H1 (cell line): ENCODE data around the gene PRELID1. TPM values are rescaled to one million over a fixed set of nuclear protein-coding genes. Genes with fewer than 3 reads are reported as not detected.

ENCODE experiments used
- CTCF ChIA-PET: fragments of 300-600 bp; sonication (Branson Sonifier 250); formaldehyde crosslinking; loops from one replicate; lab custom pipeline; 2021; ENCODE audit not compliant: partially characterized antibody; lab: Charles Lee
- POLR2A ChIA-PET: fragments of 300-600 bp; sonication (Branson Sonifier 250); formaldehyde crosslinking; loops from one replicate; lab custom pipeline; 2021; ENCODE audit warnings: inconsistent platforms; ENCODE audit not compliant: partially characterized antibody; lab: Charles Lee
- DNase-seq, 2 experiments: peaks; one replicate each; pipeline versions ENCODE4 v3.0.0 to v3.0.0-alpha.2; 2010 to 2022; ENCODE audit warnings: low spot score in 2 of 2, low read depth in 1 of 2, mixed read lengths in 1 of 2
- FAIRE-seq: peaks from 2 replicates; lab custom pipeline; 2011; peaks lifted over from hg19 to GRCh38; lab: Jason Lieb, UNC
- H2AFZ ChIP-seq: 2 replicates; pipeline ENCODE4 v1.8.1; 2012; ENCODE audit warnings: low read length, inconsistent platforms
- H2AK5ac ChIP-seq: 2 replicates; pipeline ENCODE4 v1.6.1; 2013; ENCODE audit warnings: low read depth, low read length
- H2BK120ac ChIP-seq: replicated peaks from 2 replicates; pipeline ENCODE3; 2013; ENCODE audit warnings: low read depth, low read length, inconsistent platforms
- H2BK12ac ChIP-seq: 2 replicates; pipeline ENCODE4 v1.6.1; 2013; ENCODE audit warnings: low read depth, low read length
- H2BK15ac ChIP-seq: 2 replicates; pipeline ENCODE4 v1.6.1; 2013; ENCODE audit warnings: low read length
- H2BK20ac ChIP-seq: 2 replicates; pipeline ENCODE4 v1.6.1; 2013; ENCODE audit warnings: low read length
- H2BK5ac ChIP-seq: 2 replicates; pipeline ENCODE4 v1.6.1; 2013; ENCODE audit warnings: low read depth, low read length
- H3K14ac ChIP-seq: 2 replicates; pipeline ENCODE4 v1.6.1; 2013; ENCODE audit warnings: inconsistent platforms; ENCODE audit not compliant: insufficient read length
- H3K18ac ChIP-seq: 2 replicates; pipeline ENCODE4 v1.6.1; 2013; ENCODE audit warnings: low read length; ENCODE audit errors: extremely low read depth
- H3K23ac ChIP-seq: 2 replicates; pipeline ENCODE4 v1.6.1; 2013; ENCODE audit warnings: inconsistent platforms; ENCODE audit not compliant: insufficient read length
- H3K23me2 ChIP-seq: 2 replicates; pipeline ENCODE4 v1.6.1; 2013; ENCODE audit warnings: low read depth, low read length
- H3K27ac ChIP-seq: 2 replicates; pipeline ENCODE4 v1.6.1; 2011; ENCODE audit warnings: low read depth, low read length, inconsistent platforms
- H3K27me3 ChIP-seq, 4 experiments: replicated peaks in 1 of 4; 1 replicate in 1 of 4; 2 replicates in 3 of 4; pipeline versions ENCODE4 v1.6.1 to v1.8.1; 2011 to 2013; ENCODE audit warnings: low read length in 3 of 4, mild to moderate bottlenecking in 3 of 4, inconsistent platforms in 2 of 4, mixed read lengths in 2 of 4, moderate library complexity in 1 of 4; ENCODE audit not compliant: control insufficient read depth in 3 of 4, insufficient read depth in 3 of 4; ENCODE audit errors: extremely low read depth in 1 of 4
- H3K36me3 ChIP-seq, 4 experiments: 2 replicates each; pipeline versions ENCODE4 v1.6.1 to v1.8.1; 2011 to 2013; ENCODE audit warnings: mild to moderate bottlenecking in 4 of 4, low read length in 3 of 4, moderate library complexity in 2 of 4, control low read depth in 1 of 4, inconsistent platforms in 1 of 4; ENCODE audit not compliant: insufficient read depth in 4 of 4, control insufficient read depth in 2 of 4
- H3K4ac ChIP-seq: replicated peaks from 2 replicates; pipeline ENCODE3; 2013; ENCODE audit warnings: low read length, low read depth, mixed read lengths, inconsistent platforms; ENCODE audit not compliant: insufficient read length
- H3K4me1 ChIP-seq, 4 experiments: replicated peaks in 1 of 4; 1 replicate in 1 of 4; 2 replicates in 3 of 4; pipeline versions ENCODE4 v1.6.1 to v1.8.1; 2011 to 2013; ENCODE audit warnings: low read length in 3 of 4, inconsistent platforms in 2 of 4, mixed read lengths in 1 of 4; ENCODE audit not compliant: insufficient read depth in 4 of 4, control insufficient read depth in 3 of 4
- H3K4me2 ChIP-seq, 2 experiments: 2 replicates each; pipeline versions ENCODE4 v1.6.1 to v1.8.1; 2011 to 2013; ENCODE audit warnings: low read depth in 2 of 2, low read length in 2 of 2, control low read depth in 1 of 2, inconsistent platforms in 1 of 2, mild to moderate bottlenecking in 1 of 2; ENCODE audit not compliant: insufficient read depth in 1 of 2
- H3K4me3 ChIP-seq, 4 experiments: fragments of 200-600, 300-600 bp in 1 of 4; sonication (generic), shearing (Covaris generic), sonication (Bioruptor Twin) in 1 of 4; 2 replicates each; pipeline versions ENCODE4 v1.5.1 to v1.8.1; 2011 to 2016; ENCODE audit warnings: low read length in 4 of 4, low read depth in 3 of 4, control low read depth in 2 of 4, inconsistent platforms in 2 of 4, mild to moderate bottlenecking in 2 of 4, mixed read lengths in 1 of 4, moderate library complexity in 1 of 4; ENCODE audit not compliant: insufficient read depth in 2 of 4; ENCODE audit errors: extremely low read depth in 1 of 4
- H3K56ac ChIP-seq: replicated peaks from 2 replicates; pipeline ENCODE3; 2013; ENCODE audit warnings: low read depth, mild to moderate bottlenecking, mixed read lengths, low read length, inconsistent platforms; ENCODE audit not compliant: insufficient read length
- H3K79me1 ChIP-seq: 2 replicates; pipeline ENCODE4 v1.6.1; 2013; ENCODE audit warnings: low read depth, low read length, control low read depth
- H3K79me2 ChIP-seq, 2 experiments: 2 replicates each; pipeline versions ENCODE4 v1.6.1 to v1.8.1; 2012 to 2013; ENCODE audit warnings: low read length in 2 of 2, mild to moderate bottlenecking in 2 of 2, inconsistent platforms in 1 of 2; ENCODE audit not compliant: insufficient read depth in 2 of 2, control insufficient read depth in 1 of 2
- H3K9ac ChIP-seq, 4 experiments: replicated peaks in 1 of 4; 1 replicate in 1 of 4; 2 replicates in 3 of 4; pipeline versions ENCODE4 v1.6.1 to v1.8.1; 2011 to 2013; ENCODE audit warnings: low read depth in 3 of 4, low read length in 3 of 4, control low read depth in 2 of 4, mild to moderate bottlenecking in 2 of 4, moderate library complexity in 2 of 4, inconsistent platforms in 1 of 4; ENCODE audit errors: extremely low read depth in 1 of 4
- H3K9me3 ChIP-seq, 2 experiments: 2 replicates each; pipeline versions ENCODE4 v1.6.1 to v1.8.1; 2012 to 2013; ENCODE audit warnings: mild to moderate bottlenecking in 2 of 2, moderate library complexity in 2 of 2, control low read depth in 1 of 2, inconsistent platforms in 1 of 2, low read depth in 1 of 2, low read length in 1 of 2, mixed read lengths in 1 of 2; ENCODE audit not compliant: insufficient read depth in 2 of 2
- H4K20me1 ChIP-seq, 2 experiments: replicated peaks in 1 of 2; 2 replicates each; pipeline versions ENCODE3 to v1.8.1; 2011 to 2013; ENCODE audit warnings: inconsistent platforms in 2 of 2, low read length in 2 of 2, mild to moderate bottlenecking in 1 of 2; ENCODE audit not compliant: insufficient read depth in 2 of 2, control insufficient read depth in 1 of 2
- H4K5ac ChIP-seq: 2 replicates; pipeline ENCODE4 v1.6.1; 2013; ENCODE audit warnings: low read length, low read depth, mixed read lengths, inconsistent platforms; ENCODE audit not compliant: insufficient read length
- H4K8ac ChIP-seq: 2 replicates; pipeline ENCODE4 v1.8.0; 2013; ENCODE audit warnings: mild to moderate bottlenecking, moderate library complexity, low read length, inconsistent platforms; ENCODE audit not compliant: insufficient read depth; ENCODE audit errors: extremely low read depth
- H4K91ac ChIP-seq: replicated peaks from 2 replicates; pipeline ENCODE3; 2013; ENCODE audit warnings: low read length, mixed read lengths, inconsistent platforms; ENCODE audit not compliant: insufficient read length
- BACH1 ChIP-seq: IDR thresholded peaks from 2 replicates; pipeline ENCODE4 v1.6.1; 2012; ENCODE audit warnings: low read length, improper control_type of control experiment
- BCL11A ChIP-seq, 2 experiments: IDR thresholded peaks; one replicate each; pipeline ENCODE4 v1.6.1; 2011; ENCODE audit warnings: low read depth in 2 of 2, low read length in 2 of 2, mild to moderate bottlenecking in 2 of 2
- BRCA1 ChIP-seq: IDR thresholded peaks from 2 replicates; pipeline ENCODE4 v1.6.1; 2012; ENCODE audit warnings: low read depth, low read length, improper control_type of control experiment
- EZH2 ChIP-seq: fragments of 200-600 bp; sonication (generic); IDR thresholded peaks from 2 replicates; pipeline ENCODE4 v1.7.1; 2012; ENCODE audit warnings: low read depth, mild to moderate bottlenecking, moderate library complexity, low read length, inconsistent platforms; ENCODE audit not compliant: severe bottlenecking
- GABPA ChIP-seq: IDR thresholded peaks from 2 replicates; pipeline ENCODE4 v1.6.1; 2011; ENCODE audit warnings: mild to moderate bottlenecking, low read length, moderate library complexity, borderline replicate concordance; ENCODE audit not compliant: insufficient read depth
- RXRA ChIP-seq: IDR thresholded peaks from 2 replicates; pipeline ENCODE4 v1.6.1; 2011; ENCODE audit warnings: low read depth, mild to moderate bottlenecking, low read length, moderate library complexity; ENCODE audit not compliant: insufficient read depth
- SP1 ChIP-seq: IDR thresholded peaks from 2 replicates; pipeline ENCODE4 v1.6.1; 2011; ENCODE audit warnings: low read depth, low read length
- SUZ12 ChIP-seq: fragments of 200-600 bp; sonication (generic); IDR thresholded peaks from 2 replicates; pipeline ENCODE4 v1.6.1; 2012; ENCODE audit warnings: mild to moderate bottlenecking, inconsistent platforms, low read length, moderate library complexity, mixed read lengths
- TAF7 ChIP-seq: optimal IDR thresholded peaks from 2 replicates; pipeline ENCODE3; 2011; ENCODE audit warnings: low read depth, mild to moderate bottlenecking, inconsistent platforms, low read length, moderate library complexity, borderline replicate concordance
- WGBS, 2 experiments: shearing (Covaris generic) in 1 of 2; methylation state at CpG; one replicate each; pipeline versions ENCODE4 v1.1.6 to v1.1.7; 2013 to 2015; ENCODE audit warnings: low lambda C conversion rate in 2 of 2, mixed read lengths in 2 of 2, inconsistent platforms in 1 of 2, low coverage in 1 of 2, missing lambda C conversion rate in 1 of 2; ENCODE audit not compliant: insufficient replicate concordance in 2 of 2, insufficient coverage in 1 of 2, insufficient read length in 1 of 2; ENCODE audit errors: extremely low coverage in 1 of 2, missing lambda C conversion rate in 1 of 2; 5-methylcytosine and 5-hydroxymethylcytosine counted together
- polyA plus RNA-seq, 7 experiments: library from polyadenylated mRNA; depleted of rRNA in 3 of 7; stranded (reverse) in 5 of 7; unstranded in 2 of 7; fragments of >200 nt in 5 of 7; fragments of 200-250 nt in 2 of 7; gene quantifications; 1 replicate in 5 of 7; 2 replicates in 1 of 7; 4 replicates in 1 of 7; pipeline versions ENCODE4 v1.2.1 to v1.2.3, GENCODE V29; 2011 to 2013; ENCODE audit warnings: missing spikeins in 2 of 7, mixed read lengths in 2 of 7
- total RNA-seq: library from RNA; stranded (reverse); fragmentation: NEBNext Ultra II Directional; extraction: Animal tissue kit (Norgen Biotek cat#: 25700); gene quantifications from 2 replicates; pipeline ENCODE4 v1.2.1, GENCODE V29; 2021

PRELID1 gene
- total and polyA plus RNA-seq, 2 of the 8 experiments (the other 6 are each of a cell fraction or from before 2014, with no cell fraction given), result 272 to 428 TPM

- no peaks in the 10 kb centered on the region for H3K36me3 ChIP-seq
- H2BK120ac ChIP-seq, result no peak overlapping the region
- H3K18ac ChIP-seq, result no peak overlapping the region
- H2BK20ac ChIP-seq, result no peak overlapping the region
- no peak overlapping the region for H3K4me2 ChIP-seq
- no peak for TF ChIP-seq BACH1
- no peak for TF ChIP-seq SP1
- no peak for TF ChIP-seq TAF7
- TF ChIP-seq EZH2, result no peak
- no peak for TF ChIP-seq BRCA1
- TF ChIP-seq GABPA, result no peak
- no peak for TF ChIP-seq BCL11A (IDR thresholded peaks at IDR 0.05; ENCODE audit: low read depth in 2 of 2, low read length in 2 of 2)
- TF ChIP-seq RXRA, result no peak
- TF ChIP-seq SUZ12, result no peak
- no peak overlapping the region for H4K5ac ChIP-seq
- H3K14ac ChIP-seq, result no peak overlapping the region
- H3K23ac ChIP-seq, result no peak overlapping the region
- no peak overlapping the region for H3K56ac ChIP-seq
- H2AFZ ChIP-seq, result no peak overlapping the region
- H4K8ac ChIP-seq, result no peak overlapping the region
- no peaks in the 10 kb centered on the region for H3K9me3 ChIP-seq
- H3K27ac ChIP-seq, result no peak overlapping the region
- DNase-seq (no peak), FAIRE-seq (no peak)
- ChIA-PET POLR2A (interaction anchor here (0.6 to 8.1 kb wide), 3 partner anchors 10 to 117 kb away, joined by 3 to 66 read pairs (median 3); no protein-coding TSS in a partner anchor), CTCF (interaction anchor here (0.9 to 11.2 kb wide), 4 partner anchors 12 to 96 kb away, joined by 3 to 142 read pairs (median 7); no protein-coding TSS in a partner anchor)
- peaks cover 8% of the 10 kb centered on the region for H3K23me2 ChIP-seq
- H3K79me1 ChIP-seq, result peaks cover 6% of the 10 kb centered on the region; the same call in 1 of the 2 replicates
- H4K91ac ChIP-seq, result no peak overlapping the region
- no peak overlapping the region for H2BK5ac ChIP-seq
- H4K20me1 ChIP-seq, result peaks cover 0 to 4% of the 10 kb centered on the region in 2 experiments
- peaks cover 0 to 8% (median 0%) of the 10 kb centered on the region in 4 experiments; a peak in 2 of 7 replicates for H3K27me3 ChIP-seq
- H3K4ac ChIP-seq, result no peak overlapping the region
- peak overlapping the region; percentile 50; the same call in 1 of the 2 replicates for H2BK12ac ChIP-seq
- peaks cover 5 to 10% of the 10 kb centered on the region in 2 experiments; a peak in 3 of 4 replicates for H3K79me2 ChIP-seq
- 86% methylated on average over 1 of the region's 1 CpG; no CpG with 5 or more reads in 1 of the 2 experiments for WGBS, 2 experiments
- H3K4me1 ChIP-seq, result peaks cover 0 to 4% (median 3%) of the 10 kb centered on the region in 4 experiments; a peak in 4 of 7 replicates
- no peak overlapping the region for H2BK15ac ChIP-seq
- H2AK5ac ChIP-seq, result no peak overlapping the region
- no peak overlapping the region for H3K4me3 ChIP-seq
- H3K9ac ChIP-seq, result no peak overlapping the region
Measured at GRCh38 chr5:177355162-177355867, 51.7 kb downstream of the PRELID1 start.
